ENCODE data around the gene HDAC4. TPM values are rescaled to one million over a fixed set of nuclear protein-coding genes. Genes with fewer than 3 reads are reported as not detected.

Gene HDAC4
- total RNA-seq, 1 experiment from 2014 or later, result 32.0 TPM

GRCh38 chr2:239075918-239076758, 324.7 kb downstream of the HDAC4 start:
- H3K79me1 ChIP-seq (ENCODE audit: insufficient read depth, low read depth, low read length, poor library complexity, severe bottlenecking), result no peaks in the 10 kb centered on the region
- no peak overlapping the region for H3K23ac ChIP-seq (ENCODE audit: insufficient read length, low read depth, low read length)
- peaks cover 20 to 41% (median 28%) of the 10 kb centered on the region in 3 experiments; a peak in 6 of 7 replicates for H3K36me3 Mint-ChIP-seq (ENCODE audit: insufficient read depth in 1 of 3, low read depth in 3 of 3)
- no peaks in the 10 kb centered on the region for H3K9me3 ChIP-seq (ENCODE audit: control insufficient read depth, low read depth, low read length)
- H3K9me3 Mint-ChIP-seq, result peaks cover 0 to 7% of the 10 kb centered on the region in 2 experiments; a peak in 2 of 5 replicates
- no peak overlapping the region for H2BK120ac ChIP-seq (ENCODE audit: low read depth, low read length, poor library complexity, severe bottlenecking)
- H3K27me3 Mint-ChIP-seq (ENCODE audit: low read depth), result no peaks in the 10 kb centered on the region
- no peaks in the 10 kb centered on the region for H3K4me1 ChIP-seq (ENCODE audit: insufficient read depth, low read length)
- H4K8ac ChIP-seq (replicated peaks; ENCODE audit: insufficient read length, low read depth, low read length), result no peak overlapping the region
- H3T11ph ChIP-seq (ENCODE audit: low read length), result no peak overlapping the region
- no peak overlapping the region; the same call in 1 of the 2 replicates for H3K14ac ChIP-seq (ENCODE audit: insufficient read depth, low read length)
- no peak overlapping the region for H3K18ac ChIP-seq (ENCODE audit: insufficient read length, low read depth, low read length)
- TF ChIP-seq, protein P1, sequence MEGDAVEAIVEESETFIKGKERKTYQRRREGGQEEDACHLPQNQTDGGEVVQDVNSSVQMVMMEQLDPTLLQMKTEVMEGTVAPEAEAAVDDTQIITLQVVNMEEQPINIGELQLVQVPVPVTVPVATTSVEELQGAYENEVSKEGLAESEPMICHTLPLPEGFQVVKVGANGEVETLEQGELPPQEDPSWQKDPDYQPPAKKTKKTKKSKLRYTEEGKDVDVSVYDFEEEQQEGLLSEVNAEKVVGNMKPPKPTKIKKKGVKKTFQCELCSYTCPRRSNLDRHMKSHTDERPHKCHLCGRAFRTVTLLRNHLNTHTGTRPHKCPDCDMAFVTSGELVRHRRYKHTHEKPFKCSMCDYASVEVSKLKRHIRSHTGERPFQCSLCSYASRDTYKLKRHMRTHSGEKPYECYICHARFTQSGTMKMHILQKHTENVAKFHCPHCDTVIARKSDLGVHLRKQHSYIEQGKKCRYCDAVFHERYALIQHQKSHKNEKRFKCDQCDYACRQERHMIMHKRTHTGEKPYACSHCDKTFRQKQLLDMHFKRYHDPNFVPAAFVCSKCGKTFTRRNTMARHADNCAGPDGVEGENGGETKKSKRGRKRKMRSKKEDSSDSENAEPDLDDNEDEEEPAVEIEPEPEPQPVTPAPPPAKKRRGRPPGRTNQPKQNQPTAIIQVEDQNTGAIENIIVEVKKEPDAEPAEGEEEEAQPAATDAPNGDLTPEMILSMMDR (conservative IDR thresholded peaks at IDR 0.05), result no peak
- no peaks in the 10 kb centered on the region for H4K20me1 ChIP-seq (ENCODE audit: control insufficient read depth, insufficient read depth, insufficient read length)
- H2BK20ac ChIP-seq (ENCODE audit: low read depth, low read length, poor library complexity, severe bottlenecking), result no peak overlapping the region
- H2AK5ac ChIP-seq (ENCODE audit: insufficient read length, low read length), result no peak overlapping the region
- no peak overlapping the region for H3K4me3 Mint-ChIP-seq
- no peak overlapping the region for H3K9ac ChIP-seq (ENCODE audit: extremely low read depth, insufficient read length, low read length)
- H3K79me2 ChIP-seq (ENCODE audit: insufficient read depth, low read length), result no peaks in the 10 kb centered on the region
- H3K4ac ChIP-seq (ENCODE audit: low read depth, low read length), result no peak overlapping the region
- WGBS (ENCODE audit: extremely low coverage, insufficient read length, low lambda C conversion rate), result no CpG with 5 or more reads among the region's 27 CpGs
- no peak overlapping the region for H2AFZ ChIP-seq (ENCODE audit: low read length)
- no peak for DNase-seq
- no peak overlapping the region for H2BK5ac ChIP-seq (ENCODE audit: insufficient read length, low read length)
- no peak overlapping the region for H3K27ac Mint-ChIP-seq
- H3K56ac ChIP-seq (ENCODE audit: insufficient read length, low read depth, low read length), result no peak overlapping the region
- no peak overlapping the region for H2BK15ac ChIP-seq (ENCODE audit: low read depth, low read length)
- no peak overlapping the region for H2BK12ac ChIP-seq (ENCODE audit: insufficient read length, low read depth, low read length)
- H3K23me2 ChIP-seq (ENCODE audit: insufficient read length, low read depth, low read length, poor library complexity, severe bottlenecking), result no peaks in the 10 kb centered on the region
- H3K27ac ChIP-seq (ENCODE audit: insufficient read length, low read depth, low read length), result no peak overlapping the region
- H4K5ac ChIP-seq (ENCODE audit: insufficient read length, low read depth, low read length), result no peak overlapping the region
- H4K91ac ChIP-seq (ENCODE audit: insufficient read length, low read depth, low read length), result no peak overlapping the region
- no peaks in the 10 kb centered on the region for H3K4me1 Mint-ChIP-seq
- H3K4me2 ChIP-seq (ENCODE audit: insufficient read depth, insufficient read length, low read length), result no peak overlapping the region
- H3K27me3 ChIP-seq (ENCODE audit: insufficient read depth, low read length), result no peaks in the 10 kb centered on the region
